GM12878 (cell line): Measurements from ENCODE around the gene DLK2.

Experiments
- ASH2L ChIP-seq: fragments of 300-600, 200-600 bp; sonication (generic); IDR thresholded peaks from 2 replicates; pipeline ENCODE4 v1.6.1; 2017; ENCODE audit warnings: low read depth, mild to moderate bottlenecking, borderline replicate concordance
- BMI1 ChIP-seq: fragments of 450-650 bp; IDR thresholded peaks from 2 replicates; pipeline ENCODE4 v1.6.1; 2016; ENCODE audit warnings: mild to moderate bottlenecking, moderate library complexity, borderline replicate concordance
- EP300 ChIP-seq, 2 experiments: fragments of 150-350 bp in 1 of 2; IDR thresholded peaks; 2 replicates each; pipeline ENCODE4 v1.6.1; 2011 to 2012; ENCODE audit warnings: low read depth in 2 of 2, low read length in 2 of 2, borderline replicate concordance in 1 of 2, improper control_type of control experiment in 1 of 2, inconsistent platforms in 1 of 2; ENCODE audit not compliant: control insufficient read depth in 1 of 2
- EZH2 ChIP-seq: IDR thresholded peaks from 2 replicates; pipeline ENCODE4 v1.6.1; 2012; ENCODE audit warnings: low read depth, mild to moderate bottlenecking, control low read depth, inconsistent platforms, low read length, borderline replicate concordance; ENCODE audit not compliant: control insufficient read depth
- FOXK2 ChIP-seq: fragments of 450-650 bp; IDR thresholded peaks from 2 replicates; pipeline ENCODE4 v1.6.1; 2017; ENCODE audit warnings: mild to moderate bottlenecking, moderate library complexity
- FOXM1 ChIP-seq: IDR thresholded peaks from 2 replicates; pipeline ENCODE4 v1.6.1; 2012; ENCODE audit warnings: low read depth, mild to moderate bottlenecking, inconsistent platforms, low read length, moderate library complexity
- NR2F1 ChIP-seq: fragments of 450-650 bp; conservative IDR thresholded peaks from 2 replicates; pipeline ENCODE4 v1.6.1; 2017; ENCODE audit warnings: mild to moderate bottlenecking
- RBBP5 ChIP-seq: fragments of 200-600 bp; sonication (generic); conservative IDR thresholded peaks from 2 replicates; pipeline ENCODE4 v1.6.1; 2016
- SMAD5 ChIP-seq: IDR thresholded peaks from 2 replicates; pipeline ENCODE4 v1.6.1; 2016; ENCODE audit warnings: antibody characterized with exemption, low read depth
- SREBF1 ChIP-seq: IDR thresholded peaks from 2 replicates; pipeline ENCODE4 v1.6.1; 2012; ENCODE audit warnings: mild to moderate bottlenecking, low read length
- TCF12 ChIP-seq: IDR thresholded peaks from 2 replicates; pipeline ENCODE4 v1.6.1; 2011; ENCODE audit warnings: low read depth, mild to moderate bottlenecking, low read length
- TF ChIP-seq, protein P1 (sequence below): IDR thresholded peaks from 2 replicates; pipeline ENCODE4 v1.6.1; 2012; ENCODE audit warnings: mild to moderate bottlenecking, low read depth, low read length

DNA sequence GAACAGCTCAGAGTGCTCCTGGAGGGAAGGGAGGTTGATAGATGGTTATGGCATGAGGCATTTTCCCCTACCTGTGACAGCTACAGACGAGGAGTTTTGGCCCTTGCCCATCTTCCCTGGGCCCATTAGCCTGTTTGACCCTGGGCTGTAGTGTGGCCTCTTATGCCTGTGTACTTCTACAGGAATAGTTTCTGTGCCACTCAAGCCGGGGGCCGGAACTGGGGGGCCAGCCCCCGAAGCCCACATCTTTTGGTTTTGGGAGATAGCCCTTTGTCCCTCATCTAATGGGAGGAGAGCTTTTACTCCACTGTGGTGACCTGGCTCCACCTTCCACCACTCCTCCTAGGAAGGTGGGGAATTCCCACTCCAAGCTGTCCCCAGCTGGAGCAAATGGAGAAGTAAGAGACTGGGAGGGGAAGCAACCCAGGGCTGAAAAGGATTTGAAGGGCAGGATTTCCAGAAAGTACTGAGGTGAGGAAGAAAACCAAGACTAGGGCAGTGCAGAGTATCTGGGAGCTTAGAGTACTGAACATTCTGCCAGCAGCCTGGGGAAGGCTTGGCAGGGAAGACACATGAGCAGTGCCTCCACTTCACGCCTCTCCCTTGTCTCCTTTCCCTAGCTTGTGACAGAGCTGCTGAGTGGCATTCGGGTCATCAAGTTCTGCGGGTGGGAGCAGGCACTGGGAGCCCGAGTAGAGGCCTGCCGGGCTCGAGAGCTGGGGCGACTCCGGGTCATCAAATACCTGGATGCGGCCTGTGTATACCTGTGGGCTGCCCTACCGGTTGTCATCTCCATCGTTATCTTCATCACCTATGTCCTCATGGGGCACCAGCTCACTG lies 21.1 kb downstream of the DLK2 start:
- TF ChIP-seq FOXK2 (no peak), EP300 (IDR thresholded peaks at IDR 0.05; ENCODE audit: borderline replicate concordance in 1 of 2, control insufficient read depth in 1 of 2, low read depth in 2 of 2, low read length in 2 of 2) (no peak), RBBP5 (no peak), FOXM1 (no peak), ASH2L (no peak), BMI1 (no peak), SREBF1 (no peak), EZH2 (no peak), SMAD5 (no peak), TCF12 (no peak), NR2F1 (no peak)
- TF ChIP-seq, protein P1, sequence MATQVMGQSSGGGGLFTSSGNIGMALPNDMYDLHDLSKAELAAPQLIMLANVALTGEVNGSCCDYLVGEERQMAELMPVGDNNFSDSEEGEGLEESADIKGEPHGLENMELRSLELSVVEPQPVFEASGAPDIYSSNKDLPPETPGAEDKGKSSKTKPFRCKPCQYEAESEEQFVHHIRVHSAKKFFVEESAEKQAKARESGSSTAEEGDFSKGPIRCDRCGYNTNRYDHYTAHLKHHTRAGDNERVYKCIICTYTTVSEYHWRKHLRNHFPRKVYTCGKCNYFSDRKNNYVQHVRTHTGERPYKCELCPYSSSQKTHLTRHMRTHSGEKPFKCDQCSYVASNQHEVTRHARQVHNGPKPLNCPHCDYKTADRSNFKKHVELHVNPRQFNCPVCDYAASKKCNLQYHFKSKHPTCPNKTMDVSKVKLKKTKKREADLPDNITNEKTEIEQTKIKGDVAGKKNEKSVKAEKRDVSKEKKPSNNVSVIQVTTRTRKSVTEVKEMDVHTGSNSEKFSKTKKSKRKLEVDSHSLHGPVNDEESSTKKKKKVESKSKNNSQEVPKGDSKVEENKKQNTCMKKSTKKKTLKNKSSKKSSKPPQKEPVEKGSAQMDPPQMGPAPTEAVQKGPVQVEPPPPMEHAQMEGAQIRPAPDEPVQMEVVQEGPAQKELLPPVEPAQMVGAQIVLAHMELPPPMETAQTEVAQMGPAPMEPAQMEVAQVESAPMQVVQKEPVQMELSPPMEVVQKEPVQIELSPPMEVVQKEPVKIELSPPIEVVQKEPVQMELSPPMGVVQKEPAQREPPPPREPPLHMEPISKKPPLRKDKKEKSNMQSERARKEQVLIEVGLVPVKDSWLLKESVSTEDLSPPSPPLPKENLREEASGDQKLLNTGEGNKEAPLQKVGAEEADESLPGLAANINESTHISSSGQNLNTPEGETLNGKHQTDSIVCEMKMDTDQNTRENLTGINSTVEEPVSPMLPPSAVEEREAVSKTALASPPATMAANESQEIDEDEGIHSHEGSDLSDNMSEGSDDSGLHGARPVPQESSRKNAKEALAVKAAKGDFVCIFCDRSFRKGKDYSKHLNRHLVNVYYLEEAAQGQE = no peak
